KBM-7 (cell line): ENCODE data around the gene RSPO4.

Experiments used
- DNase-seq: peaks from one replicate; pipeline ENCODE4 v3.0.0-alpha.2; 2015
- in situ Hi-C: fragments of 300-500 bp; cut with MboI; formaldehyde crosslinking; loops from 2 replicates; pipeline ENCODE4 v1.14.3; 2020; ENCODE audit warnings: low sequenced_read_pairs, low pct_unique_long_range_greater_than_20kb, mixed read lengths

The RSPO4 gene

DNA sequence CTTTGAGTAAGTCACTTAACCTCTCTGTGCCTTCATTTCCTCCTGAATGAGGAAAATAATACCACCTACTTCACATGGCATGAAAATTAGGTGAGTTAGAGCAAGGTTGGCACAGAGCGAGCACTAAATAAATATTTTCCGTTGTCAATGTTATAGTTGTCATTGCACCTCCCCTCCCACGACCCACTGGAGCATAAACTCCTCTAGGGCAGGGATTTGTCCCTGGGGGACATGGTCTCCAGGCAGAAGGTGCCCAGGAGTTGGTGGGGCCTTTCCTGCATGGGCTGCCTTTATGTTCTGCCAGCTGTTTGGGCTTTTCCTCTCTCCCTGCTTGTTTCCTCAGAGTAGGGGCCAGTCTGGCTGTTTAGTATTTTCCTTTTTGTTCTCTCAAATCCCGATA is 84.7 kb downstream of the RSPO4 start:
- no peak for DNase-seq
- in situ Hi-C loops, result no loop called here

DNA sequence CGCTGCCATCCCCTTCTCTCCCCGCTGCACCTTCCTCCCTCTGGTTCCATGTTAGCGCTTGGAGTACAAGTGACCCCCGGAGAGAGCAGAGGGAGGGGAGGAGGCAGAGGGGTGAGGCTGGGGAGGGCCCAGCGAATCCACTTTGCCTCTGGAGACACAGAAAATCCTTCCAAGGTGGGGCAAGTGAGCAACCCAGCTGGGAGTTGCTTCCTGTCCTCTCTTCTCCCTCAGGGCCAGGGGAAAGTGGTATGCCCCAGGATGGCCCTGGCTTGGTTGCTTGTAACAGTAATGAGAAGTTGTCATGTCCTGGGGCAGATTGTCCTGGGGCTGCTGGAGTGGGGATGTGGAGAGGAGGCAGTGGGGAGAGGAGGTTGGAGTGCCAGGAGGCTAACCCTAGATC is 85.3 kb downstream of the RSPO4 start:
- no peak for DNase-seq
- in situ Hi-C loops, result no loop called here

DNA sequence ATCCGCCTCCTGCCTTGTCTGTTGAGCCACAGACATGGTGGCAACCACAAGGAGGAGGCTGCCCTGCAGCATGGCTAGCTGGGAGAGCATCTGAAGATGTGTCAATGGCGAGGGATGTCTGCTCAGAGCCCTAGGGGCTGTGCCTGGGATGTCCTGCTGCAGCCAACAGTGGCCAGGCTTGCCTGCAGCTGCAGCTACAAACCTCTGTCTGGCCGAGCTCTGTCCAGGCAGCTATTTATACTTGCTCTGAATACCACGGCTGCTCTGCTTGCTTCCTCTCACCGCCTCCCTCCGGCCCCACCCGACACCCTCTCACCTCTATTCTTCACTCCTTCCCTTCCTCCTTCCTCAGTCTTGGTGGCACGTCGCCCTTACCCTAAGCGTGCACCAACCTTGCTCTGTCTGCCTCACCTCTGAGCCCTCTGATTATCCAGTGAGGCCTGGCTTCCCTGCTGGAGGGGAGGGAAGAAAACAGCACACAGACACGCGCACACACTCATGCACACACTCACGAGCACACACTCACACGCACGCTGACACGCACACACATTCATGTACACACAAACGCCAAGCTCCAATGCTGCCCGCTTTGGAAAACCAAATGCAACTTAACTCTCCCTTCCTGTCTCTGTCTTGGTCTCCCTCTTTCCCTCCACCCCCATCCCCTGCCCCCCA is 85.8 kb downstream of the RSPO4 start, which contains the start of gene ANGPT4:
Gene ANGPT4, minus strand, starts transcription at position 210 of the 675 bp plus-strand sequence. Its CDS starts 120 bp downstream, at position 90.
- peak; percentile 5 for DNase-seq
- in situ Hi-C loops, result no loop called here

- no peak for DNase-seq
- in situ Hi-C loops, result no loop called here
Observed at GRCh38 chr20:914727-915498, 87.2 kb downstream of the RSPO4 start.

DNA sequence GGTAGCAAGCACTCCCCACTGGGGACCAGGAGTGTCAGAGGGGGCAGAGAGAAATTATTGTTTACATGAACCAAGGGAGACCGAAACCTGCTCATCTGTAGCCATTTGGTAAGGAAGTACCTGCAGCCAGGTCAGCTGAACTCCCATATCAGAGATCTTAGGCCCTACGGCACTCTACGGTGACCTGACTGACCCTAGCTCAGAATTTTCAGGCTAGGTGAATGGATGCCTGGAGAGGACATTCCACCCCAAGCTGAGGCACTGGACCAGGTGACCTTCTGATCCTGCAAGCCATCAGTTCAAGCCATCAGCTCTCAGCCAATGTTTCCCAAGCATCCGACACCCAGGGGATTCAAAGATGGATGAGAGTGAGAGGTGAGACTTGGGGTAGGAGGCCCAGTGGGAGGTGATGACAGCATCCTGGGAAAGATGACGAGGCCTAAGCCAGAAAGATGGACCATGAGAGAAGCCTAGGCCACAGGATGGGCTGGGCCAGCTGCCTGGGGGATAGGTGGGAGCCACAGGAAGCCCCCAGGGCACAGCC is 88.7 kb downstream of the RSPO4 start:
- no peak for DNase-seq
- in situ Hi-C loops, result no loop called here

DNA sequence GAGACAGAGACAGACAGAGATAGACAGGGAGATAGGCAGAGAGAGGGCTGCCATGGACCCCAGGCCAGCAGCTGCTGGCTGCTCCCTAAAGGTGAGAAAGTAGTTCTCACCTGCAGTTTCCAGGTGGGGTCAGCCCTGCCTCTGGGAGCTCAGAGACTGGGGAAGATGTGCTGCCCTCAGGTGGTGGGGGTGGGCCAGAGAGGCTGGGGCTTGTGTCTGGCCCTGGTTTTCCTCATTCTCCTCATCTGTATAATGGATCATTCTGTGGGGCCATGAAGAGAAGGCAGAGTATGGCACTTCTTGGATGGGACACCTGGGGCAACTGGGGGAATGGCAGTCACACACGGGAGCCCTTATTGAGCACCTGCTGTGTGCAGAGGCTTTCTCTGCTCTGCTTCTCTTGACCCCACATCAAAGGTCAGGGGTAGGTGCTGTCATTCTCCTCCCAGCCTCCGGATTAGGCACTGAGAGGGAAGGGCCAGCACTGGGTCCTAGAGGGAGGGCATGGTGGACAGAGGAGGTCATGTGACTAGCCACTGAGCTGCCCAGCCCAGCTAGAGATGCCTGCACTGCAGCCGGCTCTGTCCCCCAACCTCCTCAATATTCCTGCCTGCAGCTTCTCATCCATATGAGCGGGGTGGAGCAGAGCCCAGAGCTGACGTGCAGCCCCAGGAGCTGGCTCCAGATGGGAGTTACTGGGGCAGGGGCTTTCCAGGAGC is 90.1 kb downstream of the RSPO4 start:
- DNase-seq, result no peak
- in situ Hi-C loops, result no loop called here

- in situ Hi-C loops, result no loop called here
- DNase-seq, result no peak
Observed at GRCh38 chr20:910870-911770, 91.0 kb downstream of the RSPO4 start.

DNA sequence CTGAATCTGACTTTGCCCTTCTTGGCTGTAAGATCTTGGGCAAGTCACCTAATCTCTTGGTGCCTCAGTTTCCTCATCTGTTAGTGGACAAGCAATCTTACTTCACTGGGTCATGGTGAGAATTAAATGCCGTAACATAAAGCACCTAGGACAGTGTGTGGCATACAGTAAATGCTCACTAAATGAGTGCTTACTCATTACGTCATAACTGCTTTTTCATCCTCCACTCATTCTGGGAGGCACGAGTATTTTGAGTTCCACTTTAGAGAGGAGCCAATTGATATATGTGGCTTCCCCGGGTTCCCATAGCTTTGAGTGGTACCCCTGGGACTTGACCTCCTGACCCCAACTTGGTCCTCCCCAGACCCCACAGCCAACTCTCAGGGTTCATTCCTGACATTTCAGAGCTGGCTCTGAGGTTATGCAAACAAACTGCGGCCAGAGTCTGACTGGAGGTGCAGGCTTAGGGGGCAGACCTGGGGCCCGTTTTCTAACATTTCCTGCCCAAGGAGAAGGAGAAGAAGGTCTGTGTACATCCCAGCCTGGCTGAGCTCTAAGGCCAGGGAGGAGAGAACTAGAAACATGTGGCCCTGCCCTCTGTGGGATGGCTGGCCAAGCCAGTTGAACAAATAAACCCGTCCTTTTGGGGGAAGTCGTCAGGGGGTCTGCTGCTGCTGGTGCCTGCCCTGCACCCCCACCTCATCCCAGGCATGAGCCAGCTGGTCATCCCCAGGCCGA is 91.8 kb downstream of the RSPO4 start:
- in situ Hi-C loops, result no loop called here
- no peak for DNase-seq

DNA sequence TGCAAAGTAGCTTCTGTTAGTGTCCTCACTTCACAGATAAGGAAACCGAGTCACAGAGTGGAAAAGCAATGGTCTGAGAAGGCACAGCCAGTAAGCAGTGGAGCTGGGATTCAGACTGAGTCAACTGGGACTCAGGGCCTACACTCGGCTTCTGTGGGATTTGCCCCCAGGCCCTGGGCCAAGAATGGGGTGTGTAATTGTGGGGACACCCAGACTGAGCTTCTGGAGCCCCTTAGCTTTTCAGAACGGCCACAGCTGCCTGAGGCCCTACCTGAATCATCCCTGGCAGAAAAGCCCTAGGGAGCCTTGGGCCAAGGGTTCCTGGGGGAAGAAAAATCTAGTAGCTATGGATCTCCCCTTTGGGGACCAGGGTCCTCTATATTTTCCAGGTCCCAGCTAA is 92.5 kb downstream of the RSPO4 start:
- DNase-seq, result no peak
- in situ Hi-C loops, result no loop called here
